Measurements from ENCODE around the gene ECT2L. TPM values are rescaled to one million over a fixed set of nuclear protein-coding genes. Genes with fewer than 3 reads are reported as not detected.

ECT2L gene
- total RNA-seq, 1 donor from 2014 or later, result not detected

- Histone ChIP-seq H3K27ac (no peak overlapping the region), H3K4me3 (no peak overlapping the region), H3K4me1 (peaks cover 14% of the 10 kb centered on the region), H3K36me3 (peaks cover 8% of the 10 kb centered on the region), H3K9me3 (no peaks in the 10 kb centered on the region), H3K27me3 (no peaks in the 10 kb centered on the region)
- intact Hi-C loops (cut with DNase I), result no loop called here
- no peak for TF ChIP-seq CTCF (IDR thresholded peaks at IDR 0.05)
- no peak for DNase-seq
- ATAC-seq, result no peak
These were observed 152.8 kb downstream of the ECT2L start for GRCh38 chr6:138948546-138949179.

- intact Hi-C loops (cut with DNase I), result no loop called here
- TF ChIP-seq CTCF (IDR thresholded peaks at IDR 0.05), result no peak
- Histone ChIP-seq H3K4me1 (peaks cover 22% of the 10 kb centered on the region), H3K4me3 (no peak overlapping the region), H3K27me3 (no peaks in the 10 kb centered on the region), H3K9me3 (no peaks in the 10 kb centered on the region), H3K27ac (no peak overlapping the region), H3K36me3 (no peaks in the 10 kb centered on the region)
- DNase-seq (no peak), ATAC-seq (no peak)
These were observed 157.6 kb downstream of the ECT2L start for GRCh38 chr6:138953451-138953850.

Other genes starting within 250 kb of the ECT2L start
- 19.3 TPM for gene CCDC28A, start 22.3 kb upstream of the ECT2L start, total RNA-seq
- gene REPS1, start 192.2 kb downstream of the ECT2L start, total RNA-seq, result 35.4 TPM
- gene ABRACL, start 232.7 kb downstream of the ECT2L start, total RNA-seq, result 32.0 TPM

Measured in upper lobe of right lung (tissue), 1 donor.